ENCODE data around the gene FAM98C.

DNA sequence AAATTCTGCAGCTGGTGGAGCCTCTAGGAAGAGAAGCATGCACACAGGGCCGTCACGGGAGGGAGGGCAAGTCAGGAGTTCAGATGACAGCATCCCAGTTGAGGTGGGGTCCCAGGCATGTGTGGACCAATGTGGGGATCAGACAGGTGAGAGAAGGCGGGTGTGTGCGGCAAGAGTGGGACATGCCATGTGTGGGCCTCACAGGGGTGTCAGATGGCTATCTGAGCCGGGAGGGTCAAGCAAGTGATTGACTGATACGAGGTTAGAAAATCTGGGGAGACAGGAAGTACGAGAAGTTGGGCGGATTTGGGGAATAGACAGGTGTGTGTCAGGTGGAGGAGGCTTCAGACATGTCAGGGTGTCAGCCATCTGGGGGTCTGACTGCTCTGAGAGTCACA lies 14.3 kb downstream of the FAM98C start:
- TF ChIP-seq CTCF (IDR thresholded peaks at IDR 0.05), result no peak
- no peak for TF ChIP-seq POLR2A (IDR thresholded peaks at IDR 0.05)

Measured in right lobe of liver (tissue), 4 donors.